GM13976 (cell line): ENCODE data around the gene HINFP.
"Not testable (repeated sequence)": the region's sequence is repeated elsewhere in the genome, so short reads cannot be mapped to it uniquely, and the experiment has no call there.

Experiments used
- DNase-seq: peaks from one replicate; pipeline ENCODE4 v3.0.0; 2012; ENCODE audit warnings: low spot score
- in situ Hi-C: fragments of 300-500 bp; cut with MboI; formaldehyde crosslinking; loops from one replicate; pipeline ENCODE4 v1.12.0; 2022; ENCODE audit warnings: low sequenced_read_pairs, mixed read lengths, inconsistent platforms; ENCODE audit not compliant: unreplicated experiment
- TF ChIP-seq, protein P1 (sequence below): IDR thresholded peaks from 2 replicates; pipeline ENCODE4 v1.5.1; 2012; ENCODE audit warnings: borderline replicate concordance, mild to moderate bottlenecking; ENCODE audit not compliant: insufficient read depth; ENCODE audit errors: extremely low read depth, missing control alignments, control extremely low read depth

The HINFP gene

DNA sequence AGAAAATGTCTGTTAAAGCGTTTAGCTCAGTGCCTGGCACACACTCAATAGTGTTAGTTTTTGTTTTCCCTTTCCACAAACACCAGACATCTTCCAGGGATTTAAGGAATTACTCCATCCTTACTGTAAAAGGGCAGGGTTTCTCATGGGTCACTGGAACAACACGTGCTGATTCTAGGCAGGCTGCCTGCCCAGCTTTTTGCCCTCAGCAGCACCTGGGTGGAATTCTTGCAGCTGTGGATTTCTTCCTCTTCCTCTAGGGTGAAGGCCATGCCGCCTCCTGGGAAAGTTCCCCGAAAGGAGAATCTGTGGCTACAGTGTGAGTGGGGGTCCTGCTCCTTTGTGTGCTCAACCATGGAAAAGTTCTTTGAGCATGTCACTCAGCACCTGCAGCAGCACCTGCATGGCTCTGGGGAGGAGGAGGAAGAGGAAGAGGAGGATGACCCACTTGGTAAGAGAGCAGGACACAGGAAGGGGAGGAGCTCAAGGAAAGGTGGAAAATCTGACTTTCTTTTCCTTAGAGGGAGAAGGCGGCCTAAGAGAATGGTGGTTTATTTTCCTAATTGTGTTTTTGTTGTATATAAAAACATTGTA, 5.4 kb downstream of the HINFP start:
- in situ Hi-C loops, result no loop called here
- no peak for DNase-seq
- TF ChIP-seq, protein P1, sequence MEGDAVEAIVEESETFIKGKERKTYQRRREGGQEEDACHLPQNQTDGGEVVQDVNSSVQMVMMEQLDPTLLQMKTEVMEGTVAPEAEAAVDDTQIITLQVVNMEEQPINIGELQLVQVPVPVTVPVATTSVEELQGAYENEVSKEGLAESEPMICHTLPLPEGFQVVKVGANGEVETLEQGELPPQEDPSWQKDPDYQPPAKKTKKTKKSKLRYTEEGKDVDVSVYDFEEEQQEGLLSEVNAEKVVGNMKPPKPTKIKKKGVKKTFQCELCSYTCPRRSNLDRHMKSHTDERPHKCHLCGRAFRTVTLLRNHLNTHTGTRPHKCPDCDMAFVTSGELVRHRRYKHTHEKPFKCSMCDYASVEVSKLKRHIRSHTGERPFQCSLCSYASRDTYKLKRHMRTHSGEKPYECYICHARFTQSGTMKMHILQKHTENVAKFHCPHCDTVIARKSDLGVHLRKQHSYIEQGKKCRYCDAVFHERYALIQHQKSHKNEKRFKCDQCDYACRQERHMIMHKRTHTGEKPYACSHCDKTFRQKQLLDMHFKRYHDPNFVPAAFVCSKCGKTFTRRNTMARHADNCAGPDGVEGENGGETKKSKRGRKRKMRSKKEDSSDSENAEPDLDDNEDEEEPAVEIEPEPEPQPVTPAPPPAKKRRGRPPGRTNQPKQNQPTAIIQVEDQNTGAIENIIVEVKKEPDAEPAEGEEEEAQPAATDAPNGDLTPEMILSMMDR, result no peak

DNA sequence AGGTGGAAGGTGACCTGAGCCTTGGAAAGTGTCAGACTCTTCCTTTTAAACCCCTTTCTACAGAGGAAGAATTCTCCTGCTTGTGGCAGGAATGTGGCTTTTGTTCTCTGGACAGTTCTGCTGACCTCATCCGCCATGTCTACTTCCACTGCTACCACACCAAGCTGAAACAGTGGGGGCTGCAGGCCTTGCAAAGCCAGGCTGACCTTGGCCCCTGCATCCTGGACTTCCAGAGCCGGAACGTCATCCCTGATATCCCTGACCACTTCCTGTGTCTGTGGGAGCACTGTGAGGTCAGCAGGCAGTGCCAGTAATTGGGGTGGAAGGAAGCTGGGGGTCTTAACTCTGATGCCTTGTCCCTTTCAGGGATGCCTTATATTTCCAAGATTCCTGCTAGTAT, 9.3 kb downstream of the HINFP start:
- in situ Hi-C loops, result no loop called here
- no peak for DNase-seq
- TF ChIP-seq, protein P1, result no peak

DNA sequence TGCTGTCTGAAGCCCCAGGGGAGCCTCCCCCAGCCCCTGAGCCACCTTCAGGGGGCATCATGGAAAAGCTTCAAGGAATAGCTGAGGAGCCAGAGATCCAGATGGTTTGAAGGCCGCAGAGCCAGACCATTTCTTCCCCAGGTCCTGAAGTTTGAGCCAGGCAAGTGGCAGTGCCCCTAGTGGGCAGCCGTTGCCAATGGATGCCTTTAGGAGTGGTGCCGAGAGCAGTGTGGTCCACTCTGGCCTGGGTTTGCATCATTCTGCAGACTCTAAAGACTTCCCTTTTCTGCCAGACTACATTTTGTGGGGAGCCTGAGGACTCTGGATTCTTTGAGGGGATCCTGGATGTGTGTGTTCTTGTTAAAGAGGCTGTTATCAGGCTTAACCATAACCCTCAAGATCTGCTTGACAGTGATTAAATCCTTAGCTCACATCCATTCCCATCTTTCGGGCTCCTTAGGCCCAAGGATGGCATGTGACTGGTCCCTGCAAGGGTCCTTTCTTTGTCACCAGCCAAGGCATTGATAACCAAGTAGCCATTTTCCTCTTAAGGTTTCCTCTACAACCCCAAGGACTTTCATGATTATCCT, 13.1 kb downstream of the HINFP start:
- in situ Hi-C loops, result no loop called here
- TF ChIP-seq, protein P1, result no peak

DNA sequence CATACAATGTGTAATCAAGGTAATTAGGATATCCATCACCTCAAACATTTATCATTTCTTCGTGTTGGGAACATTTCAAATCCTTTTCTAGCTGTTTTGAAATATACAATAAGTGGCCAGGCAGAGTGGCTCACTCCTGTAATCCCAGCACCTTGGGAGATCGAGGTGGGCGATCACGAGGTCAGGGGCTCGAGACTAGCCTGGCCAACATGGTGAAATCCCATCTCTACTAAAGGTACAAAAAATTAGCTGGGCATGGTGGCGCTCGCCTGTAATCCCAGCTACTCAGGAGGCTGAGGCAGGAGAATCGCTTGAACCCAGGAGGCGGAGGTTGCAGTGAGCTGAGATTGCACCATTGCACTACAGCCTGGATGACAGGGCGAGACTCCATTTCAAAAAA, 17.9 kb downstream of the HINFP start:
- DNase-seq, in situ Hi-C loops: not testable (repeated sequence)

More for the DNA sequence above, 13.1 kb downstream of the HINFP start:
- DNase-seq, result no peak

DNA sequence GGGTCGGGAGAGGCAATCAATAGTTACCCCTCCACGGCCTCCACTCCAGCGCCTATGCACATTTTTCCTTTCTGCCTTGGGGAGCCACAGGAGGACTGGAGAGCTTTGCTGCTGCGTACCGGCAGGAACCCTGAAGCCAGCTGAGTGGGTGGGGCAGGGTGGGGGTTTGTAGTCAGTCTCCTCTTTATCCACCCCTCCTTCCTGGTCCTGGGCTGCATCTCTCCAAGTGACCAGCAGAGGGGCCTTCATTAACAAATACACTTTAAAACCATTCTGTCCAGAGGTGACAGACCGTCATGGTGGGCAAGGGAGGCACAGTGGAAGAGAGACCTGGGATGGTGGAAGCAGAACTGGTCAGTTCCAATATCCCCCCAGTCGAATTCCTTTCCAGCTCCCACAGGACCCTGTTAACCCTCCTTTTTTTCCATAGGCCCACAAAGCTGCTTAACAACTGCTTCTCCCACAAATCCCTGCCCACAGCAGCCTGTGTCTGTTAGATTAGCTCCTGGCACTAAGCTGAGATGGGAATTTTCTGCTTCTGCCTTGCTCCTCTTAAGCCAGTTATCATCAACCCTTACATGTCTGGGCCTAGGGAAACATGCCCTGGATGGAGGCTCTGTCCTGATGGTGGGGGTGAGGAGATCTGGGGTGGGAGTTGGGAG, 23.6 kb downstream of the HINFP start:
- peak; percentile 85 for DNase-seq
- TF ChIP-seq, protein P1, result peak; percentile 45
- in situ Hi-C loops, result no loop called here

DNA sequence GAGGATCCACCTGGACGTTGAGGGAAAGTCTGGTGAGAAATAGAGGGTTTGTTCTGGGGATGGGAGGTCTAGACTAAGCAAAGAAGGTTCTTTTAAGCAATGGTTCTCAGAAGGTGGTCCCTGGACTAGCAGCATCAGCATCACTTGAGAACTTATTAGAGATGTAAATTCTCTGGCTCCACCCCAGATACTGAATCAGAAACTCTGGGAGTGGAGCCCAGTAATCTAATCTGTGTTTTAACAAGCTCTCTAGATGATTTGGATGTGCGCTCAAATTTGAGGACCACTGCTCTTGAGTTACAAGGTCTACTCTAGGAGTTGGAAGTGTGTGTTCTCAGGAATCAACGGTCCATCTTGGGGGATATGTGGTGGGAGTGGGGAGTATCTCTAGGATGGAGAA, 24.2 kb downstream of the HINFP start:
- TF ChIP-seq, protein P1, result no peak
- no peak for DNase-seq
- in situ Hi-C loops, result no loop called here
